Common myeloid progenitor, CD34-positive (primary cell): ENCODE results near the gene TRPV6.

Experiments
- CTCF ChIA-PET: fragments of 350-600 bp; sonication (Branson Sonifier 250); formaldehyde crosslinking; loops from one replicate; lab custom pipeline; 2021; ENCODE audit warnings: antibody characterized with exemption; lab: Charles Lee
- POLR2A ChIA-PET: fragments of 350-600 bp; sonication (Branson Sonifier 250); formaldehyde crosslinking; loops from one replicate; lab custom pipeline; 2021; ENCODE audit warnings: antibody characterized with exemption; lab: Charles Lee
- DNase-seq, 3 donors: peaks; one replicate each; pipeline versions ENCODE4 v3.0.0 to v3.0.0-alpha.2; 2013
- H3K27ac ChIP-seq, 2 experiments: 1 replicate in 1 of 2; 2 replicates in 1 of 2; pipeline ENCODE4 v1.7.0; 2013; ENCODE audit warnings: inconsistent platforms in 2 of 2, low read length in 2 of 2, mild to moderate bottlenecking in 2 of 2, low read depth in 1 of 2, moderate library complexity in 1 of 2; ENCODE audit not compliant: severe bottlenecking in 2 of 2, insufficient read depth in 1 of 2, poor library complexity in 1 of 2
- H3K27me3 ChIP-seq, 5 experiments: replicated peaks in 2 of 5; 1 replicate in 3 of 5; 2 replicates in 2 of 5; pipeline versions ENCODE4 v1.6.1 to v1.7.0; 2013; ENCODE audit warnings: low read length in 4 of 5, mild to moderate bottlenecking in 2 of 5, moderate library complexity in 2 of 5, inconsistent platforms in 1 of 5; ENCODE audit not compliant: insufficient read depth in 5 of 5, control insufficient read depth in 4 of 5
- H3K36me3 ChIP-seq, 4 experiments: 1 replicate in 2 of 4; 2 replicates in 2 of 4; pipeline versions ENCODE4 v1.6.1 to v1.7.0; 2013; ENCODE audit warnings: low read length in 3 of 4, control low read depth in 1 of 4, mild to moderate bottlenecking in 1 of 4; ENCODE audit not compliant: control insufficient read depth in 4 of 4, insufficient read depth in 4 of 4
- H3K4me1 ChIP-seq, 4 experiments: 1 replicate in 3 of 4; 2 replicates in 1 of 4; pipeline versions ENCODE4 v1.6.1 to v1.7.1; 2013; ENCODE audit warnings: low read length in 3 of 4, mild to moderate bottlenecking in 3 of 4, control low read depth in 1 of 4, inconsistent platforms in 1 of 4, moderate library complexity in 1 of 4; ENCODE audit not compliant: control insufficient read depth in 4 of 4, insufficient read depth in 4 of 4; ENCODE audit errors: control extremely low read depth in 1 of 4
- H3K4me3 ChIP-seq, 7 experiments: 1 replicate in 4 of 7; 2 replicates in 3 of 7; pipeline versions ENCODE4 v1.5.1 to v1.7.0; 2013; ENCODE audit warnings: mild to moderate bottlenecking in 7 of 7, low read length in 6 of 7, moderate library complexity in 6 of 7, inconsistent platforms in 2 of 7, low read depth in 2 of 7, control low read depth in 1 of 7; ENCODE audit not compliant: insufficient read depth in 4 of 7, control insufficient read depth in 1 of 7; ENCODE audit errors: extremely low read depth in 1 of 7
- H3K9me3 ChIP-seq, 5 experiments: 1 replicate in 4 of 5; 2 replicates in 1 of 5; pipeline versions ENCODE4 v1.6.1 to v1.7.1; 2013; ENCODE audit warnings: low read length in 4 of 5, mild to moderate bottlenecking in 2 of 5, inconsistent platforms in 1 of 5, low read depth in 1 of 5, moderate library complexity in 1 of 5; ENCODE audit not compliant: control insufficient read depth in 4 of 5, insufficient read depth in 2 of 5; ENCODE audit errors: control extremely low read depth in 1 of 5
- WGBS: methylation state at CpG from one replicate; pipeline ENCODE4 v1.1.5; 2013; ENCODE audit not compliant: insufficient coverage; 5-methylcytosine and 5-hydroxymethylcytosine counted together

The TRPV6 gene

GRCh38 chr7:142899661-142900060 is 14.1 kb upstream of the TRPV6 start:
- Histone ChIP-seq H3K27ac (no peak overlapping the region), H3K4me1 (no peaks in the 10 kb centered on the region), H3K27me3 (peaks cover 0 to 2% (median 0%) of the 10 kb centered on the region in 5 experiments), H3K36me3 (no peaks in the 10 kb centered on the region), H3K9me3 (peaks cover 0 to 7% (median 3%) of the 10 kb centered on the region in 5 experiments), H3K4me3 (no peak overlapping the region)
- POLR2A ChIA-PET, result no interaction called here
- no peak for DNase-seq
- 78% methylated on average over 1 of the region's 3 CpGs for WGBS
- CTCF ChIA-PET, result interaction anchor here (0.6 to 2.1 kb wide), 2 partner anchors 11 to 492 kb away, joined by 3 to 8 read pairs; no protein-coding TSS in a partner anchor

- CTCF ChIA-PET, result interaction anchor here (0.7 to 2.2 kb wide), 3 partner anchors 11 to 77 kb away, joined by 4 to 11 read pairs (median 5); no protein-coding TSS in a partner anchor
- POLR2A ChIA-PET, result no interaction called here
- Histone ChIP-seq H3K36me3 (no peaks in the 10 kb centered on the region), H3K4me1 (no peaks in the 10 kb centered on the region), H3K27me3 (peaks cover 0 to 2% (median 0%) of the 10 kb centered on the region in 5 experiments), H3K4me3 (no peak overlapping the region), H3K27ac (no peak overlapping the region), H3K9me3 (no peaks in the 10 kb centered on the region)
- WGBS, result 100% methylated on average over 1 of the region's 3 CpGs
- no peak for DNase-seq
Observed at GRCh38 chr7:142898377-142899170, 13.0 kb upstream of the TRPV6 start.

GRCh38 chr7:142897691-142898090 is 12.1 kb upstream of the TRPV6 start:
- CTCF ChIA-PET, result interaction anchor here (1.3 to 2.2 kb wide), 2 partner anchors 12 to 16 kb away, joined by 5 to 11 read pairs; no protein-coding TSS in a partner anchor
- POLR2A ChIA-PET, result no interaction called here
- Histone ChIP-seq H3K36me3 (no peaks in the 10 kb centered on the region), H3K9me3 (no peaks in the 10 kb centered on the region), H3K4me1 (no peaks in the 10 kb centered on the region), H3K4me3 (no peak overlapping the region), H3K27me3 (peaks cover 0 to 5% (median 0%) of the 10 kb centered on the region in 5 experiments), H3K27ac (no peak overlapping the region)
- no peak for DNase-seq
- WGBS, result 95% methylated on average over 7 of the region's 7 CpGs

GRCh38 chr7:142896741-142897379 is 11.3 kb upstream of the TRPV6 start:
- ChIA-PET POLR2A (no interaction called here), CTCF (interaction anchor here (2.2 kb wide), 1 partner anchor 15 kb away, joined by 11 read pairs; no protein-coding TSS in a partner anchor)
- Histone ChIP-seq H3K4me3 (no peak overlapping the region), H3K4me1 (no peaks in the 10 kb centered on the region), H3K36me3 (no peaks in the 10 kb centered on the region), H3K27me3 (peaks cover 0 to 8% (median 0%) of the 10 kb centered on the region in 5 experiments), H3K9me3 (no peaks in the 10 kb centered on the region), H3K27ac (no peak overlapping the region)
- DNase-seq, result no peak
- no CpG with 5 or more reads among the region's 3 CpGs for WGBS

- H3K4me3 ChIP-seq, result no peak overlapping the region
- DNase-seq, result no peak
- no peak overlapping the region for H3K27ac ChIP-seq
- H3K36me3 ChIP-seq, result no peaks in the 10 kb centered on the region
- no peaks in the 10 kb centered on the region for H3K4me1 ChIP-seq
- POLR2A ChIA-PET, result no interaction called here
- H3K27me3 ChIP-seq, result peaks cover 0 to 8% (median 0%) of the 10 kb centered on the region in 5 experiments
- H3K9me3 ChIP-seq, result no peaks in the 10 kb centered on the region
- no CpG with 5 or more reads among the region's 3 CpGs for WGBS
- CTCF ChIA-PET, result no interaction called here
Observed at GRCh38 chr7:142896151-142896550, 10.6 kb upstream of the TRPV6 start.

- H3K4me3 ChIP-seq, result no peak overlapping the region
- DNase-seq, result no peak
- no peaks in the 10 kb centered on the region for H3K9me3 ChIP-seq
- H3K27ac ChIP-seq, result no peak overlapping the region
- H3K4me1 ChIP-seq, result no peaks in the 10 kb centered on the region
- WGBS, result 91% methylated on average over 4 of the region's 6 CpGs
- H3K36me3 ChIP-seq, result no peaks in the 10 kb centered on the region
- CTCF ChIA-PET, result interaction anchor here (0.9 to 2.4 kb wide), 5 partner anchors 8 to 33 kb away, joined by 3 to 6 read pairs (median 4); no protein-coding TSS in a partner anchor
- POLR2A ChIA-PET, result no interaction called here
- peaks cover 0 to 8% (median 0%) of the 10 kb centered on the region in 5 experiments for H3K27me3 ChIP-seq
Observed at GRCh38 chr7:142894985-142895593, 9.5 kb upstream of the TRPV6 start.
